Measurements from ENCODE around the gene PDE2A.

The PDE2A gene

GRCh38 chr11:72553706-72554105 lies 120.5 kb downstream of the PDE2A start:
- DNase-seq: peak; percentile 26
- H3K4me2 ChIP-seq (ENCODE audit: insufficient read depth, low read length): no peak overlapping the region
- no peak overlapping the region for H2AFZ ChIP-seq (ENCODE audit: low read depth, low read length)
- peaks cover 2% of the 10 kb centered on the region for H3K27me3 ChIP-seq (ENCODE audit: insufficient read depth, low read length, poor library complexity)
- no peaks in the 10 kb centered on the region for H3K79me2 ChIP-seq (ENCODE audit: insufficient read depth, low read length)
- no peaks in the 10 kb centered on the region for H4K20me1 ChIP-seq (ENCODE audit: insufficient read depth, low read length)
- no peak overlapping the region for H3K4me3 ChIP-seq (ENCODE audit: low read depth in 1 of 2, low read length in 2 of 2)
- no peak overlapping the region for H3K27ac ChIP-seq (ENCODE audit: low read length)
- H3K4me1 ChIP-seq (ENCODE audit: insufficient read depth, low read length): no peaks in the 10 kb centered on the region
- no peak overlapping the region for H3K9ac ChIP-seq (ENCODE audit: low read depth, low read length)
- H3K9me3 ChIP-seq (ENCODE audit: insufficient read depth, low read length, severe bottlenecking): no peaks in the 10 kb centered on the region
- no peaks in the 10 kb centered on the region for H3K36me3 ChIP-seq (ENCODE audit: insufficient read depth, low read length)
- TF ChIP-seq EZH2 (IDR thresholded peaks at IDR 0.05; ENCODE audit: borderline replicate concordance, low read depth, low read length, severe bottlenecking): no peak
- peak; percentile 66 for TF ChIP-seq CTCF (IDR thresholded peaks at IDR 0.05; ENCODE audit: borderline replicate concordance, extremely low read depth, low read length, poor library complexity, severe bottlenecking)
- ATAC-seq (ENCODE audit: insufficient read depth, low read depth): peak; percentile 56; the same call in 2 of the 3 replicates

- no peak overlapping the region for H3K27ac ChIP-seq (ENCODE audit: low read length)
- DNase-seq: no peak
- H3K4me1 ChIP-seq (ENCODE audit: insufficient read depth, low read length): no peaks in the 10 kb centered on the region
- no peak for ATAC-seq (ENCODE audit: insufficient read depth, low read depth)
- no peak overlapping the region for H3K4me2 ChIP-seq (ENCODE audit: insufficient read depth, low read length)
- H4K20me1 ChIP-seq (ENCODE audit: insufficient read depth, low read length): no peaks in the 10 kb centered on the region
- no peak overlapping the region for H3K4me3 ChIP-seq (ENCODE audit: low read depth in 1 of 2, low read length in 2 of 2)
- no peak overlapping the region for H2AFZ ChIP-seq (ENCODE audit: low read depth, low read length)
- no peak overlapping the region for H3K9ac ChIP-seq (ENCODE audit: low read depth, low read length)
- no peaks in the 10 kb centered on the region for H3K36me3 ChIP-seq (ENCODE audit: insufficient read depth, low read length)
- H3K79me2 ChIP-seq (ENCODE audit: insufficient read depth, low read length): no peaks in the 10 kb centered on the region
- no peak for TF ChIP-seq CTCF (IDR thresholded peaks at IDR 0.05; ENCODE audit: borderline replicate concordance, extremely low read depth, low read length, poor library complexity, severe bottlenecking)
- TF ChIP-seq EZH2 (IDR thresholded peaks at IDR 0.05; ENCODE audit: borderline replicate concordance, low read depth, low read length, severe bottlenecking): no peak
- no peaks in the 10 kb centered on the region for H3K9me3 ChIP-seq (ENCODE audit: insufficient read depth, low read length, severe bottlenecking)
- H3K27me3 ChIP-seq (ENCODE audit: insufficient read depth, low read length, poor library complexity): peaks cover 9% of the 10 kb centered on the region
Measured at GRCh38 chr11:72552399-72552910, 121.8 kb downstream of the PDE2A start.

GRCh38 chr11:72551571-72551970 lies 122.7 kb downstream of the PDE2A start:
- Histone ChIP-seq H3K27ac (ENCODE audit: low read length) (no peak overlapping the region), H2AFZ (ENCODE audit: low read depth, low read length) (no peak overlapping the region), H3K4me2 (ENCODE audit: insufficient read depth, low read length) (no peak overlapping the region), H3K9me3 (ENCODE audit: insufficient read depth, low read length, severe bottlenecking) (no peaks in the 10 kb centered on the region), H3K27me3 (ENCODE audit: insufficient read depth, low read length, poor library complexity) (peaks cover 9% of the 10 kb centered on the region), H3K79me2 (ENCODE audit: insufficient read depth, low read length) (no peaks in the 10 kb centered on the region), H3K36me3 (ENCODE audit: insufficient read depth, low read length) (no peaks in the 10 kb centered on the region), H3K9ac (ENCODE audit: low read depth, low read length) (no peak overlapping the region), H3K4me1 (ENCODE audit: insufficient read depth, low read length) (no peaks in the 10 kb centered on the region), H4K20me1 (ENCODE audit: insufficient read depth, low read length) (no peaks in the 10 kb centered on the region), H3K4me3 (ENCODE audit: low read depth in 1 of 2, low read length in 2 of 2) (no peak overlapping the region)
- ATAC-seq (ENCODE audit: insufficient read depth, low read depth) (no peak), DNase-seq (no peak)
- TF ChIP-seq CTCF (IDR thresholded peaks at IDR 0.05; ENCODE audit: borderline replicate concordance, extremely low read depth, low read length, poor library complexity, severe bottlenecking) (no peak), EZH2 (IDR thresholded peaks at IDR 0.05; ENCODE audit: borderline replicate concordance, low read depth, low read length, severe bottlenecking) (no peak)

GRCh38 chr11:72548463-72548862 lies 125.8 kb downstream of the PDE2A start:
- no peak overlapping the region for H3K4me3 ChIP-seq (ENCODE audit: low read depth in 1 of 2, low read length in 2 of 2)
- no peaks in the 10 kb centered on the region for H3K79me2 ChIP-seq (ENCODE audit: insufficient read depth, low read length)
- peaks cover 15% of the 10 kb centered on the region for H3K27me3 ChIP-seq (ENCODE audit: insufficient read depth, low read length, poor library complexity)
- no peaks in the 10 kb centered on the region for H3K9me3 ChIP-seq (ENCODE audit: insufficient read depth, low read length, severe bottlenecking)
- H3K36me3 ChIP-seq (ENCODE audit: insufficient read depth, low read length): no peaks in the 10 kb centered on the region
- no peaks in the 10 kb centered on the region for H3K4me1 ChIP-seq (ENCODE audit: insufficient read depth, low read length)
- no peak overlapping the region for H2AFZ ChIP-seq (ENCODE audit: low read depth, low read length)
- ATAC-seq (ENCODE audit: insufficient read depth, low read depth) (no peak), DNase-seq (no peak)
- H4K20me1 ChIP-seq (ENCODE audit: insufficient read depth, low read length): no peaks in the 10 kb centered on the region
- H3K4me2 ChIP-seq (ENCODE audit: insufficient read depth, low read length): no peak overlapping the region
- no peak for TF ChIP-seq CTCF (IDR thresholded peaks at IDR 0.05; ENCODE audit: borderline replicate concordance, extremely low read depth, low read length, poor library complexity, severe bottlenecking)
- no peak for TF ChIP-seq EZH2 (IDR thresholded peaks at IDR 0.05; ENCODE audit: borderline replicate concordance, low read depth, low read length, severe bottlenecking)
- H3K27ac ChIP-seq (ENCODE audit: low read length): no peak overlapping the region
- H3K9ac ChIP-seq (ENCODE audit: low read depth, low read length): no peak overlapping the region
